ENCODE data around the gene HILPDA.
A peak's percentile ranks its signal among the peaks of the same experiment; 100 is the strongest.

Gene HILPDA

GRCh38 chr7:128455543-128456254, at the start of gene HILPDA:
HILPDA (plus strand) TSS chr7:128455878; CDS start chr7:128457269, 1,391 bp downstream.
- peak; percentile 94 for DNase-seq

DNA sequence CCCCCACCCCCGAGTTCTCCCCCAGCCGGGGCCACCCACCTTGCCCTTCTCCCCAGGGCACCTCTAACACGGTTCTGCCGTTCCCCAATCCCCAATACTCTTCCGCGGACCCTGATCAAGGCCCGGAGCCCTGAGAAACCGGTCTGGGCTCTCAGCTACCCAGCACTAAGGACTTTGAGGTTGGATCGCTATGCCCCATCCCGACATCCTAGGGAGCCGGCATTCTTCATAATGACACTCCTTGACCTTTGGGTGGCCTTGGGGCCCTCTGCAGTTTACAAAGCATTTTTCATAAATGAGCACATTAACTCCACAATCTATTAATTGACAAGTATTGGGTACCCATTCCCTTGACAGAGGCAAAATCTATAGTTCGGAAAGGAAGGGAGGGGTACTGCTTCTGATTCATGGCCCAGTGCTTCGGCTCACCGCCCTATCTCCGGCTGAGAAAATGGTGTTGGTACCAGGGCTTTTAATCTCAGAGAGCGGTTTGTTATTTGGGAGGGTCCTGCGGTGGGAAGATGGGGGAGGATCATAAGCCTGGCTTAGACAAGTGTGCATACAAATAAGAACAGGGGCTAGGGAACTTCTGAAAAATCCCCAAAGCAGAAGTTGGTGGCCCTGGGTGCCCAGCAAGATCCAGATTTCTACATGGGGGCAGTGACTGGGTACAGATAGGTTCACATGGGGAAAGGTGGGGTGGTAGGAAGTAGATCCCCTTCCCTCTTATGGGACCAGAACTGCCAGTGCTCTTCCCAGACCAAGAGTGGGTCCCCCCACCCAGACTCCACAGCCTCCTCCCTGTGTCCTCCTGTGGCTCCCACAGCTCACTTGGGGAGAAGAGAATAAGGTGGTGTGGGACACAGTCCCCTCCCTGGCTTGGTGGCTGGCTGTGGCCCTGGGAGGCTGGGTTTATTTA, 49.1 kb upstream of the HILPDA start:
- DNase-seq, result no peak

- peak; percentile 28 for DNase-seq
These were observed 48.5 kb upstream of the HILPDA start for GRCh38 chr7:128407233-128407589.

GRCh38 chr7:128407751-128408708, 47.6 kb upstream of the HILPDA start:
- DNase-seq, result peak; percentile 28

DNA sequence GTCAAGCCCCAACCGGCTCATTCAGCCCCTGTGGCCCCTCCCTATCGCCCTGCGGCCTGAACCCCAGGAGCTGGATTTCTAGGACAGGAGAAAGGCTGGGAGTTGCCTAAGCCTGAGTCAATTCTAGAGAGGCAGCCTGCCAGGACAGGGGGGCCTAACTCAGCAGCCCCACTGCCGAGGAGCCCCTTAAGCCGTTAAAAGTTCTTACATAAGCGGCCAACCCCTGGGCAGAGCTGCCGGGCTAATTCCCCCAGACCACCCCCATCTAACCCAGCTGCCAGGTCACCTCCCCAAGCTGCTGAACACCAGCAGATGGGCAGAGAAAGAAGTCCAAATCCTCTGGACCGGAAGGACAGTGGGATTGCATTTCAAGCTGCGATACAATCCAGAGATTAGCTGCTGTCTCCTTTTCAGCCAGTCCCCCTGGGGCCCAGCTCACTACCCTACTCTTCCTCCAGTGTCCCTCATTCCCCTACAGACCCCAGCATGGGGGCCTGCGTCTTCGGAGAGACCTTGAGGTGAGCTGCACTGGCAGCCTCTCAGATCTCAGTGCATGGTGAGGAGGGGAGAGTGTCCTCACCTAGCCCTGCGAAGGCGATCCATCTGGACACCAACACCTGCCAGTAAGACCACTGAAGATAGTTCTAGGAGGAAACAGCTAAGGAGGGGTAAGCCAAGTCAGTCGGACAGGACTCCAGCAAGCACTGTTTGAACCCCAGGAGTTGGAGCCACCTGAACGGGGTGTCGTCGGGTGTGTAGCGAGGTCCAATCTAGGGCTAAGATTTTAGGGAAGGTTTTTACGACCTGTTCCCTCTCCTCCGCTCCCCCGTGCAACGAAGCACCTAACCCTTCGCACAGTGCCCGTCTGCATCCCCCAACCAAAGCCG, 46.7 kb upstream of the HILPDA start:
- DNase-seq, result no peak

GRCh38 chr7:128409596-128410450, 45.9 kb upstream of the HILPDA start, which contains the start of gene IMPDH1:
IMPDH1 (minus strand) TSS chr7:128409982; CDS start chr7:128409901, 81 bp downstream.
- peak; percentile 94 for DNase-seq

DNA sequence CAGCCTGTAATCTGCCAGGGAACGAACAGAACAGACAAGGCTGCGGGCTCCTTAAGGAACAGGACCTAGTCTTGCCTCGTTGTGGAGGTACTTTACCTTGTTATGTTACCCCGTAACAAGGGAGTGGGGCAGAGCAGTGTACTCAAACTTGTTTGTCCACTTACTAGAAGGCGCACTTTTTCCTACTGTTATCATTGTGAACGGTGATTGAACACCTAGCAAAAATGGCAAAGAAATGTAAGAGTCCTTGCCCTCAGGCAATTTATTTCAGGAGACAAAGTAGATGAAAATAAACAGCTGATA, 45.3 kb upstream of the HILPDA start:
- no peak for DNase-seq

DNA sequence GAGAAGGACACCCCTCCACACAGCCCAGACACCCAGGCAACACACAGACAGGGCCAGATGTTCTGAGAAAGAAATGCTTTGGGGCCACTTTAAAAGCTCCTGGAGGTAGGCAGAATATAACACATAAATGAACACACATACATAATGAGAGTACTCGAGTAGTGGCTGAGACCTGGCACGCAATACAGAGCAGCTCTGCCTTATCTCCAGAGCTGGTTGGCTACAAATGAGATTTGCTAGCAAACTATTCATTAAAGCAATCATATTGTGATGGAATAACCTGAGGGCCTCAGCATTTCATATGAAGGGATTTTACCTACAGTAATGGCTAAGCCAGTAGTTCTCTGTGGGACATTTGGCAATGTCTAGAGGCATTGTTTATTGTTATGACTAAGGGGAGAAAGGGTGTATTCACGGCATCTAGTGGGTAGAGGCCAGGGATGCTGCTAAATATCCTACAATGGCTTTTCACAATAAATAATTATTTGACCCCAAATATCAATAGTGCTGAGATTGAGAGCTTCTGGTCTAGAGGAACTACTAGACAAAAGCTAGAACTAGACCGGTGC, 40.4 kb upstream of the HILPDA start:
- DNase-seq, result no peak

GRCh38 chr7:128417071-128417470, 38.6 kb upstream of the HILPDA start:
- DNase-seq, result no peak

GRCh38 chr7:128419257-128419656, 36.4 kb upstream of the HILPDA start:
- no peak for DNase-seq

- DNase-seq, result no peak
These were observed 34.9 kb upstream of the HILPDA start for GRCh38 chr7:128420773-128421172.

GRCh38 chr7:128421384-128421783, 34.3 kb upstream of the HILPDA start:
- no peak for DNase-seq

DNA sequence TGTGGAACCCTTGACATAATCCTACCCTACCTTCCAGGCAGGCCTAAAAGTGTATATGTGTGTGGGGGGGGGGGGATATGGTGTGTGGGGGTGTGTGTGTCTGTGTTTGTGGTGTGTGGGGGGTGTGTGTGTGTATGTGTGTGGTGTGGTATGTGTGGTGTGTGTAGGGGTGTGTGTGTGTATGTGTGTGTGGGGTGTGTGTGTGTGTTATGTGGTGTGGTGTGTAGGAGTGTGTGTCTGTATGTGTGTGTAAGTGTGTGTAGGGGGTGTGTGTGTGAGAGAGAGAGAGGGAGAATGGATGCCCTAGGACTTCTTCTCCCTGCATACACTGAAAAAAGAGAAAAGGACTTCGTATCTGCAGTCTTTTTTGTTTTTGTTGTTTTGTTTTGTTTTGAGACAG, 33.6 kb upstream of the HILPDA start:
- no peak for DNase-seq

- no peak for DNase-seq
These were observed 32.8 kb upstream of the HILPDA start for GRCh38 chr7:128422842-128423241.

DNA sequence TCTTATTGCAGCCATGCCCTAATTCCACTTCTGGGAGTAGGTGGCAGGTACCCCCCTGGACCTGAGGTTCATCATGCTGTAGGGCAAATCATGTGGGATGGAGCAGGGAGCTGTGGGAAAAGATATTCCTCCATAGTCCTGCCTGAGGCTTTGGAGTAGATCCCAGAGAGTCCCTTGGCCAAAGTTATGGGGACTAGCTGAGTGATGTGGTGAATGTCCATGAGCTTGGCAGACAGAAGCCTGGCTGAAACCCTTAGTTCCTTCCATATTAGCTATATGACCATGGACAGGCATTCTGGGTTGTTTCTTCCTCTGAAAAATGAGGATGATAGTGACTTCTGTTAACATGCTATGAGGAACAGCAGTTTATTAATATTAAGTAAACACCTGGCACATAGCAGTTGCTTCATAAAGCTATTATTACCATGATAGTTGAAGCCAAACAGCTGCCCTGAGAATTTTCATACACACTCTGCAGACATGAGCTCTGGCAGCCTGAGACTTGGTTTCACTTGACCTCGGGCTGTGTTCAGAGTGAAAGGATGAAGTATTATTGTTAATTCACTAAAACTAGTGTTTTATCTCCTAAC, 30.9 kb upstream of the HILPDA start:
- no peak for DNase-seq

DNA sequence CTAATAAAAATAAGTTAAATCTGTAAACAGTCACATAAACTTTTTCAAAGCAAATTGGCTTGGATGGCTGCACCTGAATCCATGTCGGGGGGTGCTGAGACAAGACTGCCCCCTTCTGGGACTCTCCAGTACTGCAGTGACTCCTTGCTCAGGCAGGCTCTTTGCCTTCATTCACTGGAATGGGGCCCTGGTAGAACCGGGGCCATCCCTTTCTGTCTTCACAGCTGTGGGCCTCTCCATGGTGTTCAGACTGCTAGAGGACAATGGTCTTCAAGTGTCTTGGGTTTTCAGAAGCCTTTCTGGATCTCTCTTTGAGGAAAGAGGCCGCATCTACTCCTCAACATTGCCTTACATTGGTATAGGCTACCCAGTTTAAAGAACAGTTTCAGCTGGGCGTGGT, 29.8 kb upstream of the HILPDA start:
- DNase-seq, result peak; percentile 80

DNA sequence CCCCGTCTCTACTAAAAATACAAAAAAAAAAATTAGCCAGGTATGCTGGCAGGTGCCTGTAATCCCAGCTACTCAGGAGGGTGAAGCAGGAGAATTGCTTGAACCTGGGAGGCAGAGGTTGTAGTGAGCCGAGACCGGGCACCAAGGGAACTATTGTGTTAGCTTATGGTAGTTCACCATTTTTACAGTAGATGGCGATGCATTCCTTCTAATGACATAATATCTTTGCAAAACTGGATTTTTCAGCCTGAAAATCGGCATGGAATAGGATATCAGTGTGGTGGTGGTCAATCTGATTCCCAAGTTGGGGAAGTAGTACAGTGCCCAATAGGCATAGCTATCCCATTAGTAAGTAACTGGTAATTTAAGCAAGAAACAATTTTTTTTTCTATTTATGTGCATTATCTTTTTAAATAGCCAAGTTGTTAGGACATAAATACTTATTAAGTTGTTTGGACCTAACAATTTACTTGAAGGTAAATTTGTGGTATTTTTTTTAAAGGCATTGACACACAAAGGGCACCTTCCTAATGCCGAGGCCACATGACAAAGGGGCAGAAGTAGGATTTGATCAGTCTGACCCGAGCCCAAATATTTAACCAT, 28.3 kb upstream of the HILPDA start:
- DNase-seq, result no peak

GRCh38 chr7:128430207-128430606, 25.5 kb upstream of the HILPDA start:
- DNase-seq, result no peak

- DNase-seq, result no peak
These were observed 24.5 kb upstream of the HILPDA start for GRCh38 chr7:128431221-128431620.

DNA sequence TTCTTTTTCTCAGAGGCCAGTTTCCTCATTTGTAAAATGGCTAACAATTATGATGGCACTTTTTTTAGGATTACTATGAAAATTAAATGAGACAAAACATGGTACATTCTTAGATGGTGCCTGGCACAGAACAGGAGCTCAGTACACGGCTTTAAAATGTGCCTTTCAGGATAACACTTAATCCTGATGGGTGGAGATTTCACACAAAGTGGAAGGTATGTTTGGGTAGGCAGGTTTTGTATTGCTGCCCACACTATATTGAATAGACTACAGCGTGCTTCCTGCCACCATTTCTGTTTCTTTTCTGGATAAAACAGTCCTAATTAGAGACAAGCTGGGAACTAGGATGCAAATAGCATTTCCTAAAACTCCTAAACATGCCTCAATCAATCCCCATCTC, 23.9 kb upstream of the HILPDA start:
- DNase-seq, result no peak

All from activated T-cell treated with anti-CD3 and anti-CD28 coated beads, Interleukin-2, amount 50 U/mL, for 1 hour (primary cell).